Lung (tissue), 12 donors: ENCODE measurements around the gene CREB5. TPM values are rescaled to one million over a fixed set of nuclear protein-coding genes. Genes with fewer than 3 reads are reported as not detected.
"Not testable (repeated sequence)": the region's sequence is repeated elsewhere in the genome, so short reads cannot be mapped to it uniquely, and the experiment has no call there.

Source experiments
- ATAC-seq: fragments of 200-7000 bp; cut with Tn5 transposase; one replicate; pipeline ENCODE4 v1.9.1; 2020; ENCODE audit warnings: moderate number of reproducible peaks; ENCODE audit not compliant: insufficient read depth, low FRiP score
- DNase-seq, 3 donors: peaks; one replicate each; pipeline ENCODE4 v3.0.0-alpha.2; 2013 to 2017
- H3K27ac ChIP-seq, 2 donors: one replicate each; pipeline ENCODE4 v1.5.1; 2013; ENCODE audit warnings: mild to moderate bottlenecking in 2 of 2, moderate library complexity in 2 of 2, control low read depth in 1 of 2, inconsistent platforms in 1 of 2, low read depth in 1 of 2, low read length in 1 of 2
- H3K27me3 ChIP-seq, 3 donors: one replicate each; pipeline ENCODE4 v1.5.1; 2013; ENCODE audit warnings: low read length in 2 of 3; ENCODE audit not compliant: control insufficient read depth in 3 of 3, insufficient read depth in 3 of 3
- H3K36me3 ChIP-seq, 4 donors: one replicate each; pipeline ENCODE4 v1.5.1; 2013; ENCODE audit warnings: low read length in 4 of 4, mild to moderate bottlenecking in 1 of 4, moderate library complexity in 1 of 4; ENCODE audit not compliant: control insufficient read depth in 4 of 4, insufficient read depth in 4 of 4
- H3K4me1 ChIP-seq, 5 donors: one replicate each; pipeline ENCODE4 v1.5.1; 2013; ENCODE audit warnings: low read length in 5 of 5, mild to moderate bottlenecking in 2 of 5, moderate library complexity in 1 of 5; ENCODE audit not compliant: control insufficient read depth in 5 of 5, insufficient read depth in 5 of 5
- H3K4me3 ChIP-seq: one replicate; pipeline ENCODE4 v1.5.1; 2013; ENCODE audit warnings: mild to moderate bottlenecking, control low read depth, moderate library complexity
- H3K9ac ChIP-seq, 2 donors: one replicate each; pipeline ENCODE4 v1.5.1; 2013; ENCODE audit warnings: low read length in 2 of 2, control low read depth in 1 of 2; ENCODE audit not compliant: insufficient read depth in 1 of 2
- H3K9me3 ChIP-seq, 4 donors: one replicate each; pipeline ENCODE4 v1.5.1; 2013; ENCODE audit warnings: low read length in 3 of 4, mild to moderate bottlenecking in 1 of 4, moderate library complexity in 1 of 4; ENCODE audit not compliant: control insufficient read depth in 4 of 4, insufficient read depth in 3 of 4
- WGBS, 2 donors: extraction: QIAGEN DNeasy Blood & Tissue Kit; methylation state at CpG; one replicate each; pipeline ENCODE4 v1.1.7; 2013; 5-methylcytosine and 5-hydroxymethylcytosine counted together
- polyA plus RNA-seq, 2 donors: library from polyadenylated mRNA; stranded (reverse); fragments of 200-250 nt; gene quantifications; one replicate each; pipeline ENCODE4 v1.2.1, GENCODE V29; 2013
- total RNA-seq, 2 donors: library from RNA; depleted of rRNA in 1 of 2; stranded (reverse); fragments of >200 nt in 1 of 2; gene quantifications; one replicate each; pipeline ENCODE4 v1.2.1, GENCODE V29; 2014 to 2021
- TF ChIP-seq, protein P1 (sequence below): IDR thresholded peaks from 2 replicates; pipeline ENCODE4 v1.5.1; 2012; ENCODE audit warnings: mild to moderate bottlenecking; ENCODE audit errors: control extremely low read depth, extremely low read depth
- donor health status: control.
- donor health status: control.
- donor health status: Bipolar disorder and iron deficiency.
- donor health status: healthy.
- donor health status: DM: yes; HTN: yes; CAD: no.

Gene CREB5
- total and polyA plus RNA-seq, 4 donors = 2.7 to 23.1 (median 9.6) TPM

DNA sequence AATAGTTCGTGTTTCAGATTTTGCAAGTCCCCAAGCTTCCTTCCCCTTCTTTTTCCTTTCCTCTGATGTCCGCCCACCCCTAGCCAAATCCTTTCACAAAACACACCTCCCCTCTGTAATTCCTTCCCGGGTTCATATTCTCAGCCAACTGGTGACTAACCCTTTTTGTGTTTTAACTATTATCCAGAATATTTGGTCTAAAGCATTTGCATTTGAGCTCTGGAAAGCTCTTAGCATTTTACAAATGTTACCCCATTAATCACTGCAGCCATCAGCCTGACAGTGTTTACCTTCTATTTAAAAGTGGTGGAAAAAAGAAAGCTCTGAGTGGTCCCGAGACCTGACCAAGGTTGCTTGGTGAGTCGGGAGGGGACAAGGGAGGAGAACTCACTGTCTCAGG lies 139.0 kb downstream of the CREB5 start:
- ATAC-seq (no peak), DNase-seq (peak in 2 of 3 donors; percentile 42 to 44)
- no peak overlapping the region for H3K9ac ChIP-seq
- H3K4me1 ChIP-seq = peaks cover 2 to 36% (median 8%) of the 10 kb centered on the region in 5 donors
- no peak overlapping the region for H3K27ac ChIP-seq
- H3K9me3 ChIP-seq = peaks cover 0 to 5% (median 0%) of the 10 kb centered on the region in 4 donors
- H3K27me3 ChIP-seq = no peaks in the 10 kb centered on the region
- TF ChIP-seq, protein P1, sequence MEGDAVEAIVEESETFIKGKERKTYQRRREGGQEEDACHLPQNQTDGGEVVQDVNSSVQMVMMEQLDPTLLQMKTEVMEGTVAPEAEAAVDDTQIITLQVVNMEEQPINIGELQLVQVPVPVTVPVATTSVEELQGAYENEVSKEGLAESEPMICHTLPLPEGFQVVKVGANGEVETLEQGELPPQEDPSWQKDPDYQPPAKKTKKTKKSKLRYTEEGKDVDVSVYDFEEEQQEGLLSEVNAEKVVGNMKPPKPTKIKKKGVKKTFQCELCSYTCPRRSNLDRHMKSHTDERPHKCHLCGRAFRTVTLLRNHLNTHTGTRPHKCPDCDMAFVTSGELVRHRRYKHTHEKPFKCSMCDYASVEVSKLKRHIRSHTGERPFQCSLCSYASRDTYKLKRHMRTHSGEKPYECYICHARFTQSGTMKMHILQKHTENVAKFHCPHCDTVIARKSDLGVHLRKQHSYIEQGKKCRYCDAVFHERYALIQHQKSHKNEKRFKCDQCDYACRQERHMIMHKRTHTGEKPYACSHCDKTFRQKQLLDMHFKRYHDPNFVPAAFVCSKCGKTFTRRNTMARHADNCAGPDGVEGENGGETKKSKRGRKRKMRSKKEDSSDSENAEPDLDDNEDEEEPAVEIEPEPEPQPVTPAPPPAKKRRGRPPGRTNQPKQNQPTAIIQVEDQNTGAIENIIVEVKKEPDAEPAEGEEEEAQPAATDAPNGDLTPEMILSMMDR = no peak
- H3K36me3 ChIP-seq = no peaks in the 10 kb centered on the region
- 10 to 22% methylated on average over 5 of the region's 5 CpGs for WGBS, 2 donors
- H3K4me3 ChIP-seq = no peak overlapping the region

DNA sequence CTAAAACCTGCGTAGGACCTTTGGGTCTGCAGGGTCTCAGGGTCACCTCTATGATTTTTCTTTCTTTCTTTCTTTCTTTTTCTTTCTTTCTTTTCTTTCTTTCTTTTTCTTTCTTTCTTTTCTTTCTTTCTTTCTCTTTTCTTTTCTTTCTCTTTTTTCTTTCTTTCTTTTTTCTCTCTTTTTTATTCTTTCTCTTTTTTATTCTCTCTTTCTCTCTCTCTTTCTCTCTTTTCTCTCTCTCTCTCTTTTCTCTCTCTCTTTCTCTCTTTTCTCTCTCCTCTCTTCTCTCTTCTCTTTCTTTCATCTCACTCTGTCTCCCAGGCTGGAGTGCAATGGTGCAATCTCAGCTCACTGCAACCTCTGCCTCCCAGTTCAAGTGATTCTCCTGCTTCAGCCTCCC lies 139.4 kb downstream of the CREB5 start:
- ATAC-seq, H3K27me3 ChIP-seq, H3K9ac ChIP-seq, H3K4me3 ChIP-seq, DNase-seq, H3K9me3 ChIP-seq, H3K36me3 ChIP-seq, H3K27ac ChIP-seq: not testable (repeated sequence)
- WGBS, 2 donors = 69 to 80% methylated on average over 1 of the region's 1 CpG
- peaks cover 2 to 36% (median 8%) of the 10 kb centered on the region in 5 donors for H3K4me1 ChIP-seq

GRCh38 chr7:28554802-28555471 lies 142.6 kb downstream of the CREB5 start:
- DNase-seq (no peak), ATAC-seq (no peak)
- Histone ChIP-seq H3K27ac (no peak overlapping the region), H3K9me3 (no peaks in the 10 kb centered on the region), H3K36me3 (no peaks in the 10 kb centered on the region), H3K9ac (no peak overlapping the region), H3K4me3 (no peak overlapping the region), H3K27me3 (no peaks in the 10 kb centered on the region), H3K4me1 (peaks cover 2 to 31% (median 8%) of the 10 kb centered on the region in 5 donors)
- TF ChIP-seq, protein P1 = no peak
- 93 to 94% methylated on average over 4 of the region's 4 CpGs for WGBS, 2 donors

DNA sequence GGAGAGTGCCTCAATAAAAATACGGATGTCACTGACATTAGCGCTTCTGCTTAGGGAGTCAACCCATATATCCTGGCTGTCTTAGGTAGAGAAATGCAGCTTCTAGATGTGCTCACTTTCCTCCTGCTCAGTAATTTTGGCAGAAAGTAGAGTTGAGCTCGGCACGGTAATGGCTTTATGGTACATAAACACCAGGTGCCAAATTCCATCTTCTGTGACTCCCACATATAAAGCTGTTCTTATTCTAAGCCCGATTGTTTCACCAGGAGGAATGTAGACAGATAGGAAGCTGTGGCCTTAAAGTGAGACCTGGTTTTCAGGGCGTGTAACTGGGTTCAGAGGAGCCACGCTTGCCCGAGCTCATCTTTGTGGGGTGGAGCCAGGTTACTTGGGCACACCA lies 143.7 kb downstream of the CREB5 start:
- peaks cover 2 to 23% (median 8%) of the 10 kb centered on the region in 5 donors for H3K4me1 ChIP-seq
- H3K4me3 ChIP-seq = no peak overlapping the region
- H3K9me3 ChIP-seq = no peaks in the 10 kb centered on the region
- H3K36me3 ChIP-seq = no peaks in the 10 kb centered on the region
- H3K27me3 ChIP-seq = no peaks in the 10 kb centered on the region
- ATAC-seq (no peak), DNase-seq (no peak)
- no peak overlapping the region for H3K9ac ChIP-seq
- 89 to 92% methylated on average over 8 of the region's 8 CpGs for WGBS, 2 donors
- no peak overlapping the region for H3K27ac ChIP-seq
- TF ChIP-seq, protein P1 = no peak
